ENCODE data around the gene IMPDH2. TPM values are rescaled to one million over a fixed set of nuclear protein-coding genes. Genes with fewer than 3 reads are reported as not detected.

Gene IMPDH2
- total RNA-seq, 1 experiment from 2014 or later = 599 TPM

DNA sequence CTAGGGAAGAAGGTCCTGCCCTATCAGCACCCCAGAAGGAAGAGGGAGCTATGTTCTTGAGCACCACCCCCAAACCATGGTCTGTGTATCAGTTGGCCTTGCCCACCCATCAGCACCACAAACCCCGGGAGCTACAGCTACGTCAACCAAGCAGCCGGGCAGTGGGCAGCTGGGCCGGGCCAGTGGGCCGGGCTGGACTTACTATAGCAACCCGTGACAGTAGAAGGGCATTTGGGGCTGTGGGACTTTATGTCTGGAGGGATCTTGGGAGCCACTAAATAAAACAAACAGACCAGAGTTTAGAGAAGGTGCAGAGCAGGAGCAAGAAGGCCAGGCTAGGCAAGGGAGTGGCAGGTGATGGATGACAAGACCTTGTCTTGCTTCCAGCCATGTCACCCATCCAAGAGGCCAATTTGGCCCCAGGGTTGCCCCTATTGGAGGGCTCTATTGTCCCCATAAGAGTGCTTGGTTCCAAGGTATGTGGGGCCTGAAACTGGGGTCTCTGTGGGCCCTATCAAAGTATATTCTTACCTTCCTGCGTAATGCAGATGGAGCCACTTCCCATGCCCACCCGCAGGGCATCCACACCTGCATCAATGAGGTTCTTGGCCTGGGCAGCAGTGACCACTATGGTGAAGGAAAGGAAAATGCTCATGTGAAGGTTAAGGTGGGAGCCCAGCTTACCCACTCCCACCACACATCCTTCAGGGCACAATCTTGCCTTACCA is 3.2 kb downstream of the IMPDH2 start:
- Histone ChIP-seq H3K9me3 (ENCODE audit: control insufficient read depth in 1 of 2, insufficient read depth in 1 of 2, low read depth in 1 of 2, low read length in 2 of 2) (no peaks in the 10 kb centered on the region), H3K27ac (ENCODE audit: low read depth, low read length) (peak overlapping the region; percentile 22; the same call in 1 of the 2 replicates), H3K4me3 (replicated peaks in 1 of 2; ENCODE audit: low read depth in 1 of 2, low read length in 2 of 2) (no peak overlapping the region), H3K9ac (ENCODE audit: low read length) (no peak overlapping the region), H3K9me2 (ENCODE audit: insufficient read depth) (no peaks in the 10 kb centered on the region), H3K36me3 (ENCODE audit: control insufficient read depth in 1 of 2, insufficient read depth in 2 of 2, low read length in 2 of 2) (peaks cover 18 to 59% of the 10 kb centered on the region in 2 experiments; a peak in 3 of 4 replicates), H2AFZ (ENCODE audit: low read depth, low read length, poor library complexity, severe bottlenecking) (no peak overlapping the region), H3K27me3 (ENCODE audit: insufficient read depth, low read length) (no peaks in the 10 kb centered on the region), H4K20me1 (ENCODE audit: insufficient read depth) (peaks cover 4% of the 10 kb centered on the region; the same call in 1 of the 2 replicates), H3K4me2 (ENCODE audit: low read length) (0 out of 2 replicates have a peak overlapping the region, but pooled peaks have one; percentile 1), H3K4me1 (ENCODE audit: control insufficient read depth in 1 of 2, insufficient read depth in 2 of 2, low read length in 2 of 2) (peaks cover 9 to 53% of the 10 kb centered on the region in 2 experiments; a peak in 3 of 4 replicates), H3K79me2 (ENCODE audit: insufficient read depth, low read length) (peaks cover 78% of the 10 kb centered on the region)
- ChIA-PET POLR2A (interaction anchor here (2.5 kb wide), 1 partner anchor 19 kb away, joined by 8 read pairs; the partner anchor contains the start of gene WDR6), CTCF (no interaction called here), RAD21 (ENCODE audit: low non-redundant PET in 1 of 2, low total read pairs in 2 of 2, uncharacterized antibody in 2 of 2, unreplicated experiment in 2 of 2) (no interaction called here)
- intact Hi-C loops (cut with micrococcal nuclease) = no loop called here
- no peak for DNase-seq (ENCODE audit: low read depth, low spot score)
- ATAC-seq = no peak
- TF ChIP-seq POLR2A (IDR thresholded peaks at IDR 0.05; ENCODE audit: borderline replicate concordance, extremely low read depth, insufficient read depth, insufficient read length) (peak; percentile 22), JUND (IDR thresholded peaks at IDR 0.05) (no peak)
- BruUV-seq (replicated peaks) = no TSS peak

DNA sequence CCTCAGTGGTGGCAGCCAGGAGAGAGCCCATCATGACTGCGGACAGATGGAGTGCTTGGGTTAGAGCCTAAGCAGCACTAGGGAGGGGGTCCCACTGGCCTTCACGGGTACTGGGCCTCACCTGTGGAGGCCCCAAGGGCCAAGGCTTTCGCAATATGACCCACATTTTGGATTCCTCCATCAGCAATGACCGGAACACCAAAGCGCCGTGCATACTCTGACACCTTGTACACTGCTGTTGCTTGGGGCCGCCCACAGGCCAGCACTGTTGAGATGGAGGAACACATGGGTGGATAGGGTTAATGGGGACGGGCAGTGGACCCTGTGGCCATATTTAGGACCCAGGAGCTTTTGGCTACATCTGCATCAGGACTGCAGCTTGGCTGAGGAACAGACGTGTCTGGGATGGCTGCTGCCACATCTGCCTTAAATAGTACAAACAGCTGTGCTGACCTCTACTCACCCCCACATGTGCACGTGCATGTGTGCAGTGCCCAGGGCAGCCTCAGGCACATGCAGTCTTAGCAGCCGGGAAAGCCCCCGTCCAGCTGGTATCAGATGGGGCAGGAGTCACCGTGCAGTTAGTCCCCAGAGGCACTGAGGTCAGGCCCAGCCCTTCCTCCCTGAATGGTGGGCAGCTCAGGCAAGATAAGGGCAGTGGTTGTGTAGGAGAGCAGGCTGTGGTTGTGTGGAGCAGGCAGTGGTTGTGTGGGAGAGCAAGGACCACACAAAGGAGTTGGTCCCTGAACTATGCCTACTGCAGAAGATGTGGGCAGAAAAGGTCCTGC is 4.0 kb downstream of the IMPDH2 start:
- Histone ChIP-seq H3K79me2 (ENCODE audit: insufficient read depth, low read length) (peaks cover 86% of the 10 kb centered on the region), H3K4me2 (ENCODE audit: low read length) (0 out of 2 replicates have a peak overlapping the region, but pooled peaks have one; percentile 1), H4K20me1 (ENCODE audit: insufficient read depth) (peaks cover 4% of the 10 kb centered on the region; the same call in 1 of the 2 replicates), H3K27me3 (ENCODE audit: insufficient read depth, low read length) (no peaks in the 10 kb centered on the region), H3K4me3 (replicated peaks in 1 of 2; ENCODE audit: low read depth in 1 of 2, low read length in 2 of 2) (no peak overlapping the region), H3K9me3 (ENCODE audit: control insufficient read depth in 1 of 2, insufficient read depth in 1 of 2, low read depth in 1 of 2, low read length in 2 of 2) (no peaks in the 10 kb centered on the region), H3K9me2 (ENCODE audit: insufficient read depth) (no peaks in the 10 kb centered on the region), H3K36me3 (ENCODE audit: control insufficient read depth in 1 of 2, insufficient read depth in 2 of 2, low read length in 2 of 2) (peaks cover 18 to 54% of the 10 kb centered on the region in 2 experiments; a peak in 3 of 4 replicates), H3K4me1 (ENCODE audit: control insufficient read depth in 1 of 2, insufficient read depth in 2 of 2, low read length in 2 of 2) (peaks cover 9 to 54% of the 10 kb centered on the region in 2 experiments; a peak in 3 of 4 replicates), H2AFZ (ENCODE audit: low read depth, low read length, poor library complexity, severe bottlenecking) (no peak overlapping the region), H3K27ac (ENCODE audit: low read depth, low read length) (peak overlapping the region; percentile 22), H3K9ac (ENCODE audit: low read length) (no peak overlapping the region; the same call in 1 of the 2 replicates)
- ATAC-seq (no peak), DNase-seq (ENCODE audit: low read depth, low spot score) (no peak)
- CTCF ChIA-PET = no interaction called here
- TF ChIP-seq POLR2A (IDR thresholded peaks at IDR 0.05; ENCODE audit: borderline replicate concordance, extremely low read depth, insufficient read depth, insufficient read length) = peak; percentile 3
- peak; percentile 10; the same call in 1 of the 2 replicates for TF ChIP-seq POLR2AphosphoS5 (IDR thresholded peaks at IDR 0.05; ENCODE audit: low read depth, low read length)
- no peak for TF ChIP-seq TCF7L2 (IDR thresholded peaks at IDR 0.05; ENCODE audit: borderline replicate concordance, extremely low read depth, insufficient read depth, insufficient read length)
- no peak for TF ChIP-seq EZH2 (IDR thresholded peaks at IDR 0.05)
- no TSS peak for BruUV-seq (replicated peaks)
- RAD21 ChIA-PET (ENCODE audit: low non-redundant PET in 1 of 2, low total read pairs in 2 of 2, uncharacterized antibody in 2 of 2, unreplicated experiment in 2 of 2) = no interaction called here
- POLR2A ChIA-PET = interaction anchor here (0.5 to 2.5 kb wide), 2 partner anchors 18 to 108 kb away, joined by 4 to 8 read pairs; partner anchors contain the start of gene WDR6
- intact Hi-C loops (cut with micrococcal nuclease) = no loop called here

Data from HCT116 (cell line).